T47D (cell line): ENCODE measurements around the gene EPC1.
"Not testable (repeated sequence)": the region's sequence is repeated elsewhere in the genome, so short reads cannot be mapped to it uniquely, and the experiment has no call there.

Source experiments
- DNase-seq, 2 experiments: peaks; one replicate each; pipeline versions ENCODE4 v3.0.0 to v3.0.0-alpha.2; 2011 to 2012; ENCODE audit warnings: low read depth in 1 of 2, low spot score in 1 of 2
- JUND ChIP-seq: IDR thresholded peaks from 2 replicates; pipeline ENCODE4 v1.6.1; 2012; ENCODE audit warnings: low read depth
- in situ Hi-C: cut with HindIII; loops from 2 replicates; pipeline ENCODE4 v1.10.0; 2016; ENCODE audit warnings: low sequenced_read_pairs, low pct_unique_long_range_greater_than_20kb

The EPC1 gene

GRCh38 chr10:32273336-32273735 is 73.6 kb downstream of the EPC1 start:
- TF ChIP-seq JUND, result no peak
- in situ Hi-C loops, result no loop called here
- DNase-seq, result no peak

GRCh38 chr10:32271617-32272016 is 75.3 kb downstream of the EPC1 start:
- in situ Hi-C loops, result no loop called here
- DNase-seq, result no peak
- TF ChIP-seq JUND, result no peak

- DNase-seq, result no peak
- TF ChIP-seq JUND, result no peak
- in situ Hi-C loops, result no loop called here
These were observed 77.4 kb downstream of the EPC1 start for GRCh38 chr10:32269343-32270100.

GRCh38 chr10:32268788-32269187 is 78.2 kb downstream of the EPC1 start:
- in situ Hi-C loops, result no loop called here
- DNase-seq, result no peak
- no peak for TF ChIP-seq JUND

- no peak for TF ChIP-seq JUND
- in situ Hi-C loops, result no loop called here
- no peak for DNase-seq
These were observed 80.0 kb downstream of the EPC1 start for GRCh38 chr10:32266979-32267378.

GRCh38 chr10:32266566-32266965 is 80.4 kb downstream of the EPC1 start:
- in situ Hi-C loops, result no loop called here
- TF ChIP-seq JUND, result no peak
- no peak for DNase-seq

GRCh38 chr10:32265756-32266155 is 81.2 kb downstream of the EPC1 start:
- no peak for TF ChIP-seq JUND
- no peak for DNase-seq
- in situ Hi-C loops, result no loop called here

GRCh38 chr10:32263300-32263699 is 83.7 kb downstream of the EPC1 start:
- in situ Hi-C loops, result no loop called here
- DNase-seq, result no peak
- TF ChIP-seq JUND, result no peak

GRCh38 chr10:32259551-32259950 is 87.4 kb downstream of the EPC1 start:
- no peak for DNase-seq
- in situ Hi-C loops, result no loop called here
- TF ChIP-seq JUND, result no peak

- in situ Hi-C loops, result no loop called here
- TF ChIP-seq JUND, result no peak
- peak; percentile 22 to 54 for DNase-seq
These were observed 90.1 kb downstream of the EPC1 start for GRCh38 chr10:32256613-32257437.

- TF ChIP-seq JUND, result no peak
- in situ Hi-C loops, result no loop called here
- peak in 1 of 2 experiments; percentile 42 for DNase-seq
These were observed 93.1 kb downstream of the EPC1 start for GRCh38 chr10:32253821-32254220.

GRCh38 chr10:32253276-32253675 is 93.7 kb downstream of the EPC1 start:
- in situ Hi-C loops, result no loop called here
- peak in 1 of 2 experiments; percentile 35 for DNase-seq
- TF ChIP-seq JUND, result no peak

GRCh38 chr10:32250489-32250888 is 96.5 kb downstream of the EPC1 start:
- DNase-seq, in situ Hi-C loops: not testable (repeated sequence)

GRCh38 chr10:32246685-32247084 is 100.3 kb downstream of the EPC1 start:
- in situ Hi-C loops, result no loop called here
- TF ChIP-seq JUND, result no peak
- no peak for DNase-seq
